HL-60 (cell line): ENCODE data around the gene ALOXE3.

Source experiments
- DNase-seq, 2 experiments: peaks; one replicate each; pipeline ENCODE4 v3.0.0-alpha.2; 2010 to 2020; ENCODE audit warnings: low read depth in 1 of 2, low spot score in 1 of 2
- H3K27ac ChIP-seq: fragments of 250-450 bp; sonication (Bioruptor Pico); replicated peaks from 2 replicates; pipeline ENCODE4 v1.5.1; 2020; ENCODE audit warnings: mild to moderate bottlenecking, moderate library complexity
- H3K27me3 ChIP-seq: fragments of 250-450 bp; sonication (Bioruptor Pico); 2 replicates; pipeline ENCODE4 v1.5.1; 2021; ENCODE audit warnings: mild to moderate bottlenecking, moderate library complexity; ENCODE audit not compliant: insufficient read depth, poor library complexity, severe bottlenecking
- H3K4me3 ChIP-seq: replicated peaks from 2 replicates; pipeline ENCODE4 v1.5.1; 2011; ENCODE audit warnings: mild to moderate bottlenecking, control low read depth, low read length; ENCODE audit not compliant: insufficient read depth
- GABPA ChIP-seq: IDR thresholded peaks from 2 replicates; pipeline ENCODE4 v1.6.1; 2012; ENCODE audit warnings: low read depth
- POLR2AphosphoS5 ChIP-seq: IDR thresholded peaks from 2 replicates; pipeline ENCODE4 v1.6.1; 2012; ENCODE audit warnings: low read depth
- SPI1 ChIP-seq: IDR thresholded peaks from 2 replicates; pipeline ENCODE4 v1.6.1; 2012; ENCODE audit warnings: low read depth, mild to moderate bottlenecking, borderline replicate concordance
- TF ChIP-seq, protein P1 (sequence below): IDR thresholded peaks from 2 replicates; pipeline ENCODE4 v1.6.1; 2012; ENCODE audit warnings: low read depth; ENCODE audit not compliant: insufficient replicate concordance
- TF ChIP-seq, protein P2 (sequence below): IDR thresholded peaks from one replicate; pipeline ENCODE4 v1.5.1; 2011; ENCODE audit warnings: low read length, control low read depth, inconsistent platforms; ENCODE audit not compliant: insufficient read depth

The ALOXE3 gene

DNA sequence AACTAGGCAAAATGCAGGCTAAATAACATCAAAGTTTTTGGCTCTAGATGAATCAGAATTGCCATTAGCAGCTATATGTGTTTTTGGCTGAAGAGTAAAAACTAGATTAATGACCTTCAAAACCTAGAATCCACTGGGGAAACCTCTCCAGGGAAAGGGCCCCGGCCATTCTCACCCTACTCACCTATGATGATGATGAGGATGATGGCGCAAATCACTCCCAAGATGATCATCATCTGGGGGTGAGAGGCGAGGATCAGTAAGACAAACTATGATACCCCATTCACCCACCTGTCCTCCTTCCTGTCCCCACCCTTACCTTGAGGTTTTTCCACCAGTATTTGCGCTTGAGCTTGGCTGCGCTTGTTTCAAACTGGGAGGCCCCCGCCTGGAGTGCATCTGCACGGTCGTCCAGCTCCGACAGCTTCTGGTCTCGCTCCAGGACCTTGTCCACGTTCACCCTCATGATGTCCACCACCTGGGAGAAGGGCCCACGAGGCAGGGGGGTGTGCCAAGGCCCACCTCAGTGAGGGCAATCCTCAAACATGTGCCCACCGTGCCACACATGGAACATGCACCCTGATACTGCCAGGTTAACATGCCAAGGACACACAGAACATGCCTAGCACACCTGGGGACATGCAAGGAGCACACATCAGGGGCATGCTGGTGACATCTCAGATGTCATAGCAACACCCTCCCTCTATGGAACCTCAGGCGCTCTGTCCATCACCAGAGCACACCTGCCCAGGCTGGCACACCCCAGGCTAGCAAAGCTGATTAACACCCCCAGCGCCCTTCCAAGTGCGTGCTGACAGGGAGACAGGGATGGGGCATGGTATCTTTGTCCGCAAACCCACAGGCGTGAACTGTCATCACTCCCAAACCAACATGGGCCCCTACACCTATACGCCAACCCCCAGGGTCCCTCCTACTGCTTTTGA is 43.2 kb upstream of the ALOXE3 start:
- TF ChIP-seq, protein P1, sequence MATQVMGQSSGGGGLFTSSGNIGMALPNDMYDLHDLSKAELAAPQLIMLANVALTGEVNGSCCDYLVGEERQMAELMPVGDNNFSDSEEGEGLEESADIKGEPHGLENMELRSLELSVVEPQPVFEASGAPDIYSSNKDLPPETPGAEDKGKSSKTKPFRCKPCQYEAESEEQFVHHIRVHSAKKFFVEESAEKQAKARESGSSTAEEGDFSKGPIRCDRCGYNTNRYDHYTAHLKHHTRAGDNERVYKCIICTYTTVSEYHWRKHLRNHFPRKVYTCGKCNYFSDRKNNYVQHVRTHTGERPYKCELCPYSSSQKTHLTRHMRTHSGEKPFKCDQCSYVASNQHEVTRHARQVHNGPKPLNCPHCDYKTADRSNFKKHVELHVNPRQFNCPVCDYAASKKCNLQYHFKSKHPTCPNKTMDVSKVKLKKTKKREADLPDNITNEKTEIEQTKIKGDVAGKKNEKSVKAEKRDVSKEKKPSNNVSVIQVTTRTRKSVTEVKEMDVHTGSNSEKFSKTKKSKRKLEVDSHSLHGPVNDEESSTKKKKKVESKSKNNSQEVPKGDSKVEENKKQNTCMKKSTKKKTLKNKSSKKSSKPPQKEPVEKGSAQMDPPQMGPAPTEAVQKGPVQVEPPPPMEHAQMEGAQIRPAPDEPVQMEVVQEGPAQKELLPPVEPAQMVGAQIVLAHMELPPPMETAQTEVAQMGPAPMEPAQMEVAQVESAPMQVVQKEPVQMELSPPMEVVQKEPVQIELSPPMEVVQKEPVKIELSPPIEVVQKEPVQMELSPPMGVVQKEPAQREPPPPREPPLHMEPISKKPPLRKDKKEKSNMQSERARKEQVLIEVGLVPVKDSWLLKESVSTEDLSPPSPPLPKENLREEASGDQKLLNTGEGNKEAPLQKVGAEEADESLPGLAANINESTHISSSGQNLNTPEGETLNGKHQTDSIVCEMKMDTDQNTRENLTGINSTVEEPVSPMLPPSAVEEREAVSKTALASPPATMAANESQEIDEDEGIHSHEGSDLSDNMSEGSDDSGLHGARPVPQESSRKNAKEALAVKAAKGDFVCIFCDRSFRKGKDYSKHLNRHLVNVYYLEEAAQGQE, result no peak
- peak overlapping the region; percentile 76 for H3K4me3 ChIP-seq
- H3K27ac ChIP-seq, result peak overlapping the region; percentile 67; the same call in 1 of the 2 replicates
- H3K27me3 ChIP-seq, result no peaks in the 10 kb centered on the region
- DNase-seq, result no peak

DNA sequence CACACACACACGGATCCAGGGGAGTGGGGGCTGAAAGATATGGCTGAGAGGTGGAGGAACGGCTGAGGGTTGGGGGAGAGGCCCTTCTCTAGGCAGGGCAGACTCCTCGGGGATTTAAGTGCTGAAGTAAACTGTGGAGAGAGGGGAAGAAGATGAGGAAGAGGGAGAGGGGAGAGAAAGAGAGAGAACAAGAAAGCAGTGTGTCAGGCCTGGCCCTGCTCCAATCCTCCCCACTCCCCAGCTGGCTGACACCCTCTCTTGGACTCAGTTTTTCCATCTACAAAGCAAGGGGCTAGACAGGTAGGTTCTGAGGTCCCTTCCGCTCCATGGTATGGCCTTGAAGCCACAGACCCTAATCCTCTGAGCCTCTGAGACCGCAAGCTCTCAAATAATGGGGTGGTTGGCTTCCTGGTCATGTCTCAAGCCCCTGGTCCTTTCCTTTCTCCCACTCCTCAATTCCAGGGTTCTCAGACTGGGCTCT is 42.5 kb upstream of the ALOXE3 start:
- TF ChIP-seq POLR2AphosphoS5 (no peak), SPI1 (no peak), GABPA (no peak)
- TF ChIP-seq, protein P1, result no peak
- TF ChIP-seq, protein P2, sequence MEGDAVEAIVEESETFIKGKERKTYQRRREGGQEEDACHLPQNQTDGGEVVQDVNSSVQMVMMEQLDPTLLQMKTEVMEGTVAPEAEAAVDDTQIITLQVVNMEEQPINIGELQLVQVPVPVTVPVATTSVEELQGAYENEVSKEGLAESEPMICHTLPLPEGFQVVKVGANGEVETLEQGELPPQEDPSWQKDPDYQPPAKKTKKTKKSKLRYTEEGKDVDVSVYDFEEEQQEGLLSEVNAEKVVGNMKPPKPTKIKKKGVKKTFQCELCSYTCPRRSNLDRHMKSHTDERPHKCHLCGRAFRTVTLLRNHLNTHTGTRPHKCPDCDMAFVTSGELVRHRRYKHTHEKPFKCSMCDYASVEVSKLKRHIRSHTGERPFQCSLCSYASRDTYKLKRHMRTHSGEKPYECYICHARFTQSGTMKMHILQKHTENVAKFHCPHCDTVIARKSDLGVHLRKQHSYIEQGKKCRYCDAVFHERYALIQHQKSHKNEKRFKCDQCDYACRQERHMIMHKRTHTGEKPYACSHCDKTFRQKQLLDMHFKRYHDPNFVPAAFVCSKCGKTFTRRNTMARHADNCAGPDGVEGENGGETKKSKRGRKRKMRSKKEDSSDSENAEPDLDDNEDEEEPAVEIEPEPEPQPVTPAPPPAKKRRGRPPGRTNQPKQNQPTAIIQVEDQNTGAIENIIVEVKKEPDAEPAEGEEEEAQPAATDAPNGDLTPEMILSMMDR, result no peak
- no peak overlapping the region for H3K27ac ChIP-seq

DNA sequence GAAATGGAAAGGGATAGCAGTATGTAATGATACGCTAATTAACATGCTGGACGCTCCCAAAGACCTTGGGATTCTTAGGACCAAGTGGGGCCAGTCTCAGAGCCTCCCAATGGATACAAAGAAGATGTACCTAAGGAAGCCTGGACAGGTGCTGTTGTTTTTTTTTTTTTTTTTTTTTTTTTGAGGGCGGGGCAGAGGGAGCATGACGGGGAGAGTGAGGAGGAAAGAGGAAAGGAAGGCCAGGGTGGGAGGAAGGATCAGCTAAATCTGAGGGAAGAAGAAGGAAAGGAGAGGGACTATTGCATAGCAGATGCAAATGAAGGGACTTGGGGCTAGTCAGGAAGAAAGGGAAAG is 41.9 kb upstream of the ALOXE3 start:
- Histone ChIP-seq H3K27ac (no peak overlapping the region), H3K27me3 (no peaks in the 10 kb centered on the region), H3K4me3 (no peak overlapping the region)
- TF ChIP-seq POLR2AphosphoS5, result no peak
- TF ChIP-seq SPI1, result no peak
- TF ChIP-seq, protein P1, result no peak
- no peak for TF ChIP-seq GABPA
- TF ChIP-seq, protein P2, result no peak
- DNase-seq, result no peak

More for the DNA sequence above, 42.5 kb upstream of the ALOXE3 start:
- H3K4me3 ChIP-seq, result no peak overlapping the region
- no peak for DNase-seq
- no peaks in the 10 kb centered on the region for H3K27me3 ChIP-seq
